H1 (cell line): ENCODE measurements around the gene RCOR2.

Experiments
- CBX8 ChIP-seq: fragments of 300-800, 300-1000 bp; sonication (generic); IDR thresholded peaks from 2 replicates; pipeline ENCODE4 v1.7.1; 2016; ENCODE audit warnings: low read depth, low read length, borderline replicate concordance
- CEBPB ChIP-seq: IDR thresholded peaks from 2 replicates; pipeline ENCODE4 v1.6.1; 2012; ENCODE audit warnings: low read depth, low read length
- CHD1 ChIP-seq: IDR thresholded peaks from 2 replicates; pipeline ENCODE4 v1.6.1; 2012; ENCODE audit warnings: low read depth, low read length, improper control_type of control experiment
- CTBP2 ChIP-seq: IDR thresholded peaks from 2 replicates; pipeline ENCODE4 v1.7.0; 2011; ENCODE audit warnings: borderline replicate concordance, mild to moderate bottlenecking, moderate library complexity, mixed read lengths, low read length; ENCODE audit not compliant: insufficient read depth, insufficient read length
- EP300 ChIP-seq, 2 experiments: IDR thresholded peaks; 1 replicate in 1 of 2; 2 replicates in 1 of 2; pipeline ENCODE4 v1.6.1; 2011 to 2012; ENCODE audit warnings: low read depth in 2 of 2, low read length in 2 of 2, mild to moderate bottlenecking in 2 of 2, borderline replicate concordance in 1 of 2, inconsistent platforms in 1 of 2, moderate library complexity in 1 of 2
- EZH2 ChIP-seq: fragments of 200-600 bp; sonication (generic); IDR thresholded peaks from 2 replicates; pipeline ENCODE4 v1.7.1; 2012; ENCODE audit warnings: low read depth, mild to moderate bottlenecking, moderate library complexity, low read length, inconsistent platforms; ENCODE audit not compliant: severe bottlenecking
- KDM5A ChIP-seq: fragments of 200-600 bp; IDR thresholded peaks from 2 replicates; pipeline ENCODE4 v1.7.1; 2012; ENCODE audit warnings: mild to moderate bottlenecking, low read length, inconsistent platforms, mixed read lengths
- POLR2A ChIP-seq, 2 experiments: IDR thresholded peaks; 1 replicate in 1 of 2; 2 replicates in 1 of 2; pipeline ENCODE4 v1.6.1; 2011; ENCODE audit warnings: low read depth in 2 of 2, low read length in 2 of 2, mild to moderate bottlenecking in 2 of 2; ENCODE audit errors: control extremely low read depth in 1 of 2
- SP1 ChIP-seq: IDR thresholded peaks from 2 replicates; pipeline ENCODE4 v1.6.1; 2011; ENCODE audit warnings: low read depth, low read length
- TAF1 ChIP-seq: IDR thresholded peaks from 2 replicates; pipeline ENCODE4 v1.6.1; 2011; ENCODE audit warnings: mild to moderate bottlenecking, low read depth, low read length
- TCF12 ChIP-seq: IDR thresholded peaks from 2 replicates; pipeline ENCODE4 v1.6.1; 2011; ENCODE audit warnings: low read depth, mild to moderate bottlenecking, low read length
- TF ChIP-seq, protein P1 (sequence below): IDR thresholded peaks from 2 replicates; pipeline ENCODE4 v1.6.1; 2012; ENCODE audit warnings: inconsistent platforms
- TF ChIP-seq, protein P2 (sequence below), 3 experiments: IDR thresholded peaks; 1 replicate in 2 of 3; 2 replicates in 1 of 3; pipeline versions ENCODE4 v1.5.1 to v1.6.1; 2011; ENCODE audit warnings: low read length in 3 of 3, mild to moderate bottlenecking in 3 of 3, inconsistent platforms in 2 of 3, low read depth in 1 of 3, moderate library complexity in 1 of 3; ENCODE audit not compliant: insufficient read depth in 1 of 3; ENCODE audit errors: control extremely low read depth in 1 of 3
- TF ChIP-seq, protein P3 (sequence below): IDR thresholded peaks from 2 replicates; pipeline ENCODE4 v1.6.1; 2011; ENCODE audit warnings: low read depth, mild to moderate bottlenecking, low read length; ENCODE audit not compliant: insufficient read depth

DNA sequence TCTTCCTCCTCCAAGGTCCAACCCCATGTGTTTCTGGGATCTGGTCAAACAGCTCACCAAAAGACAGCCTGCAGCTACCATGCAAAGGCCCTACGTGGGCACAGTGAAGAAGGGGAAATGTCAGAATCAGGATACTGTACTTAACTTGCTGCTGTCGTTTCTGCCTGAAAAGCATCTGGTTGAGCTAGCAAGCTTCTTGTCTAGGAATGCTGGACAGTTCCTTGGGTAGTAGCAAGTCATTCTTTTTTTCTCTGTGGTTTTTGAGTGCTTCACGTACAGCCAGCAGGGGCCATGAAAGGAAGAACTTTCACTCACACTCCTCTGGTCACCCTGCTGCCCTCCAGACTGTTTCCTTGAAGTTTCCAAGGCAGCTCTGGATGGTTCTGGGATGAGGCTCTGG, 24.7 kb downstream of the RCOR2 start:
- no peak for TF ChIP-seq EP300 (IDR thresholded peaks at IDR 0.05; ENCODE audit: borderline replicate concordance in 1 of 2, low read depth in 2 of 2, low read length in 2 of 2)
- TF ChIP-seq EZH2 = no peak
- TF ChIP-seq SP1 = no peak
- TF ChIP-seq TCF12 = no peak
- TF ChIP-seq, protein P1, sequence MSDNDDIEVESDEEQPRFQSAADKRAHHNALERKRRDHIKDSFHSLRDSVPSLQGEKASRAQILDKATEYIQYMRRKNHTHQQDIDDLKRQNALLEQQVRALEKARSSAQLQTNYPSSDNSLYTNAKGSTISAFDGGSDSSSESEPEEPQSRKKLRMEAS = no peak
- TF ChIP-seq POLR2A (IDR thresholded peaks at IDR 0.05; ENCODE audit: control extremely low read depth in 1 of 2, low read depth in 2 of 2, low read length in 2 of 2) = no peak
- TF ChIP-seq, protein P2, sequence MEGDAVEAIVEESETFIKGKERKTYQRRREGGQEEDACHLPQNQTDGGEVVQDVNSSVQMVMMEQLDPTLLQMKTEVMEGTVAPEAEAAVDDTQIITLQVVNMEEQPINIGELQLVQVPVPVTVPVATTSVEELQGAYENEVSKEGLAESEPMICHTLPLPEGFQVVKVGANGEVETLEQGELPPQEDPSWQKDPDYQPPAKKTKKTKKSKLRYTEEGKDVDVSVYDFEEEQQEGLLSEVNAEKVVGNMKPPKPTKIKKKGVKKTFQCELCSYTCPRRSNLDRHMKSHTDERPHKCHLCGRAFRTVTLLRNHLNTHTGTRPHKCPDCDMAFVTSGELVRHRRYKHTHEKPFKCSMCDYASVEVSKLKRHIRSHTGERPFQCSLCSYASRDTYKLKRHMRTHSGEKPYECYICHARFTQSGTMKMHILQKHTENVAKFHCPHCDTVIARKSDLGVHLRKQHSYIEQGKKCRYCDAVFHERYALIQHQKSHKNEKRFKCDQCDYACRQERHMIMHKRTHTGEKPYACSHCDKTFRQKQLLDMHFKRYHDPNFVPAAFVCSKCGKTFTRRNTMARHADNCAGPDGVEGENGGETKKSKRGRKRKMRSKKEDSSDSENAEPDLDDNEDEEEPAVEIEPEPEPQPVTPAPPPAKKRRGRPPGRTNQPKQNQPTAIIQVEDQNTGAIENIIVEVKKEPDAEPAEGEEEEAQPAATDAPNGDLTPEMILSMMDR (IDR thresholded peaks at IDR 0.05; ENCODE audit: control extremely low read depth in 1 of 3, insufficient read depth in 1 of 3, low read depth in 1 of 3, low read length in 3 of 3) = no peak
- TF ChIP-seq, protein P3, sequence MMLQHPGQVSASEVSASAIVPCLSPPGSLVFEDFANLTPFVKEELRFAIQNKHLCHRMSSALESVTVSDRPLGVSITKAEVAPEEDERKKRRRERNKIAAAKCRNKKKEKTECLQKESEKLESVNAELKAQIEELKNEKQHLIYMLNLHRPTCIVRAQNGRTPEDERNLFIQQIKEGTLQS = no peak
- TF ChIP-seq CBX8 = no peak
- no peak for TF ChIP-seq TAF1
- TF ChIP-seq CEBPB = no peak
- TF ChIP-seq CTBP2 = no peak
- no peak for TF ChIP-seq CHD1
- TF ChIP-seq KDM5A = no peak
